Amniotic stem cell (primary cell): ENCODE data around the gene CSAG1.
"Not testable (repeated sequence)": the region's sequence is repeated elsewhere in the genome, so short reads cannot be mapped to it uniquely, and the experiment has no call there.

Source experiments
- DNase-seq: peaks from one replicate; lab custom pipeline; 2025; lab: John Stamatoyannopoulos, UW

CSAG1 gene

GRCh38 chrX:152697952-152698931 is 35.3 kb downstream of the CSAG1 start, which contains the start of gene MAGEA3:
Gene MAGEA3, plus strand, starts transcription at chrX:152698794. Its CDS starts 2,039 bp downstream, at chrX:152700833.
- DNase-seq, result not testable (repeated sequence)

- DNase-seq, result not testable (repeated sequence)
Observed at GRCh38 chrX:152681012-152681411, 52.5 kb downstream of the CSAG1 start.
